Stimulated activated effector memory CD8-positive, alpha-beta T cell treated with anti-CD3 and anti-CD28 coated beads, Interleukin-12 subunit alpha, Interleukin-12 subunit beta, amount 100 ng/mL, for 72 hours (primary cell): ENCODE data around the gene RAB7A.
"Not testable (repeated sequence)": the region's sequence is repeated elsewhere in the genome, so short reads cannot be mapped to it uniquely, and the experiment has no call there.

Experiments used
- ATAC-seq: fragments of 150-1000 bp; cut with Tn5 transposase; 2 replicates; pipeline ENCODE4 v1.10.0; 2021
- DNase-seq, 2 donors: peaks; one replicate each; pipeline ENCODE4 v3.0.0; 2021 to 2022; ENCODE audit warnings: low spot score in 2 of 2
- H3K27ac Mint-ChIP-seq: one replicate; pipeline ENCODE4 v1.8.0; 2022; ENCODE audit warnings: mild to moderate bottlenecking, mixed read lengths
- H3K36me3 Mint-ChIP-seq: one replicate; pipeline ENCODE4 v1.8.0; 2022; ENCODE audit warnings: mild to moderate bottlenecking, mixed read lengths
- H3K4me1 Mint-ChIP-seq: one replicate; pipeline ENCODE4 v1.8.0; 2022; ENCODE audit warnings: mixed read lengths
- H3K4me3 Mint-ChIP-seq: one replicate; pipeline ENCODE4 v1.8.0; 2022; ENCODE audit warnings: mild to moderate bottlenecking, mixed read lengths
- H3K9me3 Mint-ChIP-seq: one replicate; pipeline ENCODE4 v1.8.0; 2022; ENCODE audit warnings: mixed read lengths

RAB7A gene

GRCh38 chr3:128703561-128703960 is 22.4 kb upstream of the RAB7A start:
- ATAC-seq: no peak
- Mint-ChIP-seq H3K4me3 (no peak overlapping the region), H3K27ac (no peak overlapping the region), H3K9me3 (no peaks in the 10 kb centered on the region), H3K36me3 (no peaks in the 10 kb centered on the region), H3K4me1 (no peaks in the 10 kb centered on the region)
- no peak for DNase-seq

GRCh38 chr3:128706086-128706615 is 19.8 kb upstream of the RAB7A start:
- no peaks in the 10 kb centered on the region for H3K4me1 Mint-ChIP-seq
- no peak for DNase-seq
- no peak overlapping the region for H3K4me3 Mint-ChIP-seq
- H3K27ac Mint-ChIP-seq: no peak overlapping the region
- ATAC-seq: no peak
- no peaks in the 10 kb centered on the region for H3K36me3 Mint-ChIP-seq
- H3K9me3 Mint-ChIP-seq: no peaks in the 10 kb centered on the region

GRCh38 chr3:128707928-128708494 is 18.0 kb upstream of the RAB7A start:
- DNase-seq: no peak
- Mint-ChIP-seq H3K9me3 (no peaks in the 10 kb centered on the region), H3K4me3 (no peak overlapping the region), H3K36me3 (no peaks in the 10 kb centered on the region), H3K4me1 (no peaks in the 10 kb centered on the region), H3K27ac (no peak overlapping the region)
- ATAC-seq: no peak

GRCh38 chr3:128709038-128709437 is 16.9 kb upstream of the RAB7A start:
- DNase-seq (no peak), ATAC-seq (peak; percentile 13)
- Mint-ChIP-seq H3K27ac (no peak overlapping the region), H3K4me3 (no peak overlapping the region), H3K9me3 (no peaks in the 10 kb centered on the region), H3K36me3 (no peaks in the 10 kb centered on the region), H3K4me1 (no peaks in the 10 kb centered on the region)

- Mint-ChIP-seq H3K9me3 (no peaks in the 10 kb centered on the region), H3K4me1 (peaks cover 2% of the 10 kb centered on the region), H3K4me3 (no peak overlapping the region), H3K27ac (no peak overlapping the region), H3K36me3 (no peaks in the 10 kb centered on the region)
- no peak for ATAC-seq
- DNase-seq: no peak
These were observed 16.3 kb upstream of the RAB7A start for GRCh38 chr3:128709506-128710210.

- DNase-seq (no peak), ATAC-seq (no peak)
- Mint-ChIP-seq H3K36me3 (no peaks in the 10 kb centered on the region), H3K4me3 (no peak overlapping the region), H3K27ac (no peak overlapping the region), H3K9me3 (no peaks in the 10 kb centered on the region), H3K4me1 (peaks cover 9% of the 10 kb centered on the region)
These were observed 15.1 kb upstream of the RAB7A start for GRCh38 chr3:128710816-128711433.

GRCh38 chr3:128712848-128713247 is 13.1 kb upstream of the RAB7A start:
- DNase-seq (no peak), ATAC-seq (no peak)
- Mint-ChIP-seq H3K4me3 (no peak overlapping the region), H3K9me3 (no peaks in the 10 kb centered on the region), H3K36me3 (no peaks in the 10 kb centered on the region), H3K4me1 (peaks cover 9% of the 10 kb centered on the region), H3K27ac (no peak overlapping the region)

GRCh38 chr3:128714887-128715491 is 11.0 kb upstream of the RAB7A start:
- Mint-ChIP-seq H3K36me3 (no peaks in the 10 kb centered on the region), H3K4me3 (peak overlapping the region; percentile 34), H3K9me3 (no peaks in the 10 kb centered on the region), H3K4me1 (peaks cover 9% of the 10 kb centered on the region), H3K27ac (peak overlapping the region; percentile 79)
- DNase-seq (peak in 1 of 2 donors; percentile 52), ATAC-seq (peak; percentile 84)

- not testable (repeated sequence) for DNase-seq, ATAC-seq, H3K4me1 Mint-ChIP-seq, H3K36me3 Mint-ChIP-seq, H3K9me3 Mint-ChIP-seq, H3K27ac Mint-ChIP-seq, H3K4me3 Mint-ChIP-seq
These were observed 7.1 kb upstream of the RAB7A start for GRCh38 chr3:128718892-128719291.

GRCh38 chr3:128720891-128721290 is 5.1 kb upstream of the RAB7A start:
- Mint-ChIP-seq H3K9me3 (no peaks in the 10 kb centered on the region), H3K4me3 (no peak overlapping the region), H3K4me1 (peaks cover 15% of the 10 kb centered on the region), H3K36me3 (peaks cover 3% of the 10 kb centered on the region), H3K27ac (no peak overlapping the region)
- ATAC-seq (no peak), DNase-seq (no peak)

- Mint-ChIP-seq H3K9me3 (no peaks in the 10 kb centered on the region), H3K4me3 (no peak overlapping the region), H3K27ac (no peak overlapping the region), H3K36me3 (peaks cover 17% of the 10 kb centered on the region), H3K4me1 (peaks cover 33% of the 10 kb centered on the region)
- DNase-seq (no peak), ATAC-seq (no peak)
These were observed 2.5 kb upstream of the RAB7A start for GRCh38 chr3:128723477-128723876.

- H3K36me3 Mint-ChIP-seq: peaks cover 32% of the 10 kb centered on the region
- no peaks in the 10 kb centered on the region for H3K9me3 Mint-ChIP-seq
- peaks cover 45% of the 10 kb centered on the region for H3K4me1 Mint-ChIP-seq
- peak overlapping the region; percentile 97 for H3K27ac Mint-ChIP-seq
- H3K4me3 Mint-ChIP-seq: peak overlapping the region; percentile 86
- ATAC-seq: no peak
- no peak for DNase-seq
These were observed 398 bp upstream of the RAB7A start for GRCh38 chr3:128725547-128726022.

GRCh38 chr3:128727059-128727458 is 1.1 kb downstream of the RAB7A start:
- H3K4me3 Mint-ChIP-seq: peak overlapping the region; percentile 86
- H3K9me3 Mint-ChIP-seq: no peaks in the 10 kb centered on the region
- peaks cover 37% of the 10 kb centered on the region for H3K36me3 Mint-ChIP-seq
- no peak for DNase-seq
- H3K27ac Mint-ChIP-seq: peak overlapping the region; percentile 97
- peaks cover 57% of the 10 kb centered on the region for H3K4me1 Mint-ChIP-seq
- ATAC-seq: no peak

GRCh38 chr3:128727485-128727884 is 1.5 kb downstream of the RAB7A start:
- H3K4me3 Mint-ChIP-seq: peak overlapping the region; percentile 86
- ATAC-seq (no peak), DNase-seq (no peak)
- peaks cover 40% of the 10 kb centered on the region for H3K36me3 Mint-ChIP-seq
- peak overlapping the region; percentile 97 for H3K27ac Mint-ChIP-seq
- H3K4me1 Mint-ChIP-seq: peaks cover 61% of the 10 kb centered on the region
- H3K9me3 Mint-ChIP-seq: no peaks in the 10 kb centered on the region

GRCh38 chr3:128727996-128728395 is 2.0 kb downstream of the RAB7A start:
- H3K4me1 Mint-ChIP-seq: peaks cover 66% of the 10 kb centered on the region
- DNase-seq (no peak), ATAC-seq (no peak)
- no peak overlapping the region for H3K27ac Mint-ChIP-seq
- no peaks in the 10 kb centered on the region for H3K9me3 Mint-ChIP-seq
- peak overlapping the region; percentile 86 for H3K4me3 Mint-ChIP-seq
- H3K36me3 Mint-ChIP-seq: peaks cover 45% of the 10 kb centered on the region
